Activated naive CD4-positive, alpha-beta T cell treated with anti-CD3 and anti-CD28 coated beads, Interleukin-2, amount 10 ng/mL, durations not matched to agents 7 days and 5 days (primary cell): Measurements from ENCODE around the gene CIDEB.
A peak's percentile ranks its signal among the peaks of the same experiment; 100 is the strongest.
"Not testable (repeated sequence)": the region's sequence is repeated elsewhere in the genome, so short reads cannot be mapped to it uniquely, and the experiment has no call there.

Experiments used
- CTCF ChIA-PET: fragments of 350-600 bp; sonication (Branson Sonifier 250); formaldehyde crosslinking; loops from one replicate; lab custom pipeline; 2021; ENCODE audit warnings: antibody characterized with exemption; lab: Charles Lee
- DNase-seq: peaks from one replicate; pipeline ENCODE4 v3.0.0-alpha.2; 2020
- H3K27ac Mint-ChIP-seq: one replicate; pipeline ENCODE4 v1.8.0; 2021; ENCODE audit warnings: mild to moderate bottlenecking, moderate library complexity, mixed read lengths
- H3K27me3 Mint-ChIP-seq: one replicate; pipeline ENCODE4 v1.8.0; 2021; ENCODE audit warnings: mild to moderate bottlenecking, mixed read lengths
- H3K36me3 Mint-ChIP-seq: one replicate; pipeline ENCODE4 v1.8.0; 2021; ENCODE audit warnings: mixed read lengths
- H3K4me1 Mint-ChIP-seq: one replicate; pipeline ENCODE4 v1.8.0; 2021; ENCODE audit warnings: mixed read lengths
- H3K4me3 Mint-ChIP-seq: one replicate; pipeline ENCODE4 v1.8.0; 2021; ENCODE audit warnings: mild to moderate bottlenecking, moderate library complexity, mixed read lengths
- H3K9me3 Mint-ChIP-seq: one replicate; pipeline ENCODE4 v1.8.0; 2021; ENCODE audit warnings: mixed read lengths

CIDEB gene, protein sequence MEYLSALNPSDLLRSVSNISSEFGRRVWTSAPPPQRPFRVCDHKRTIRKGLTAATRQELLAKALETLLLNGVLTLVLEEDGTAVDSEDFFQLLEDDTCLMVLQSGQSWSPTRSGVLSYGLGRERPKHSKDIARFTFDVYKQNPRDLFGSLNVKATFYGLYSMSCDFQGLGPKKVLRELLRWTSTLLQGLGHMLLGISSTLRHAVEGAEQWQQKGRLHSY

DNA sequence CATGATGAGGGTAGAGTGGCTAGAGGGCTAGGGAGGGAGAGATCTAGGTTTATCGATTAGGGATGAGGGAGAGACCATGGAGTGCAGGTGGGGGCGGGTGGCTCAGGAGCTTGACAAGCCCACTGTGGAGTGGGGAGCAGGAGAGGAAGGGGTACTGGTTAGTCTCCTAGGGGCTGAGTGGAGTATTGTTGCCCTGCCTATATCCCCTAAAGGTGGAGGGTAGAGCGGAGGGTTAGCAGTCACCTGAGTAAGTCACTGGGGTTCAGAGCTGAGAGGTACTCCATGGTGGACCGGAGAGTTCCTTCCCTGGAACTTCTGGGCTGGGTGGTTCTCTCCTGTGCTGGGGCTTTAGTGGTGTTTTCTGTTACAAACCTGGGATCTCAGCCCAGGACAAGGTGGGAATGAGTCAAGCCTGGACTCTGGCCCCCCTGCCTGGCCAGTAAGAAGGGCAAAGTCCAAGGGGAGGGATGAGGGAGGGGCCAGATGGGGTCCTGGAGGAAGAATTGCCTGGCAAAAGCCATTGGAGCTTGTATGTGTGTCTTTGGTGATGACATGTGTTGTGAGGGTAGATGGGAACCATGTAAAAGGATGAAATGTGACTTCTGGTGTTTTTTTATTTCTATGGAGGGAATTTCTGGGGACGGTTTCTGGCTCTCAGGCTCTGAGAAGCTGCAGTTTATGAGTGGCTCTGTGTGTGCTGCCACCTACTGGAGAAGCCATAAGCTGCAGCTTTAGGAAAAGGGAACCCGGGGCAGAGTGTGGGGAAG, at the start of gene CIDEB:
CIDEB (minus strand) TSS at position 403 of the 767 bp plus-strand sequence; CDS start at position 284, 119 bp downstream.
- Mint-ChIP-seq H3K36me3 (peaks cover 60% of the 10 kb centered on the region), H3K27me3 (no peaks in the 10 kb centered on the region), H3K9me3 (no peaks in the 10 kb centered on the region), H3K4me3 (no peak within 1 kb of the TSS), H3K4me1 (peaks cover 49% of the 10 kb centered on the region), H3K27ac (no peak within 1 kb of the TSS)
- CTCF ChIA-PET: interaction anchor here (0.6 to 13.0 kb wide), 44 partner anchors 9 to 249 kb away, joined by 3 to 129 read pairs (median 5); partner anchors contain the start of genes ADCY4, DHRS1, KHNYN and MDP1
- peak; percentile 75 for DNase-seq

DNA sequence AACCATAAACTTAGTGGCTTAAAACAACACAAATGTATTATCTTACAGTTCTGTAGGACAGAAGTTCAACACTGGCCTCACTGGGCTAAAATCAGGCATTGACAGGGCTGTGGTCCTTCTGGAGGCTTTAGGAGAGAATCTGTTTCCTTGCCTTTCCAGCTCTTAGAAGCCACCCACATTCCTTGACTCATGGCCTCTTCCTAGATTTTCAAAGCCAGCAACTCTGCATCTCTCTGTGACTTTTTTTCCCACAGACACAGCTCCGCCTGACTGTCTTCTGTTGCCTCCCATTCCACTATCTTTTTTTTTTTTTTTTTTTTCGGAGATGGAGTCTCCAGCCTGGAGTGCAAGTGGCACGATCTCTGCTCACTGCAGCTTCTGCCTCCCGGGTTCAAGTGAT, 48.4 kb upstream of the CIDEB start:
- CTCF ChIA-PET: no interaction called here
- H3K4me1 Mint-ChIP-seq: no peaks in the 10 kb centered on the region

DNA sequence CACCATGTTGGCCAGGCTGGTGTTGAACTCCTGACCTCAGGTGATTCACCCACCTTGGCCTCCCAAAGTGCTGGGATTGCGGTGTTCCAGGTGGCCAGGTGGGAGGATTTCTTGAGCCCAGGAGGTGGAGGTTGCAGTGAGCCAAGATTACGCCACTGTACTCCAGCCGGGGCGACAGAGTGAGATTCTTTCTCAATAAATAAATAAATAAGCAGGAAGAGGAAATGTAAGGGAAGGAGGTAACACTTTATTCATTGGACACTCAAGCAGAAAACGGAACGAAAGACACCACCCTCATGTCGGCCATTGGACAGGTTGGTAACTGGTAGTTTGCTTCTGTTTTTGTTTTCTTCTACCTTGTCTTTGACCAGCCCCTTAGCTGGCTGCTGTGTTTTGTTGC, 47.2 kb upstream of the CIDEB start:
- no peaks in the 10 kb centered on the region for H3K36me3 Mint-ChIP-seq
- no peak for DNase-seq
- H3K9me3 Mint-ChIP-seq: no peaks in the 10 kb centered on the region
- H3K27ac Mint-ChIP-seq: no peak overlapping the region
- H3K27me3 Mint-ChIP-seq: peaks cover 57% of the 10 kb centered on the region
- H3K4me3 Mint-ChIP-seq: no peak overlapping the region
- no peaks in the 10 kb centered on the region for H3K4me1 Mint-ChIP-seq
- CTCF ChIA-PET: no interaction called here

More for the DNA sequence above, 48.4 kb upstream of the CIDEB start:
- Mint-ChIP-seq H3K36me3 (no peaks in the 10 kb centered on the region), H3K4me3 (no peak overlapping the region), H3K27me3 (peaks cover 54% of the 10 kb centered on the region), H3K27ac (no peak overlapping the region), H3K9me3 (no peaks in the 10 kb centered on the region)
- no peak for DNase-seq

DNA sequence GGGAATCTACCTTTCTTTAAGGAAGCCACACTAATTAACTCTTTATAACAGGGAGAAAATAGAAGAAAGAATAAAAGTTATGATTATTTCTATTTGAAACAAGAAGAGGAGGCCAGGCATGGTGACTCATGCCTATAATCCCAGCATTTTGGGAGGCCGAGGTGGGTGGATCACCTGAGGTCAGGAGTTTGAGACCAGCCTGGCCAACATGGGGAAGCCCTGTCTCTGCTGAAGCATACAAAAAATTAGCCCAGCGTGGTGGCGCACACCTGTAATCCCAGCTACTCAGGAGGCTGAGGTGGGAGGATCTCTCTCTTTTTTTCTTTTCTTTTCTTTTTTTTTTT, 46.7 kb upstream of the CIDEB start:
- H3K4me1 Mint-ChIP-seq, H3K27ac Mint-ChIP-seq, H3K4me3 Mint-ChIP-seq, CTCF ChIA-PET, H3K9me3 Mint-ChIP-seq, H3K36me3 Mint-ChIP-seq, DNase-seq: not testable (repeated sequence)
- H3K27me3 Mint-ChIP-seq: peaks cover 58% of the 10 kb centered on the region

- H3K4me3 Mint-ChIP-seq: no peak overlapping the region
- no peaks in the 10 kb centered on the region for H3K36me3 Mint-ChIP-seq
- CTCF ChIA-PET: interaction anchor here (2.2 kb wide), 1 partner anchor 7 kb away, joined by 6 read pairs; no protein-coding TSS in a partner anchor
- no peaks in the 10 kb centered on the region for H3K4me1 Mint-ChIP-seq
- H3K27me3 Mint-ChIP-seq: peaks cover 61% of the 10 kb centered on the region
- H3K9me3 Mint-ChIP-seq: no peaks in the 10 kb centered on the region
- no peak for DNase-seq
- no peak overlapping the region for H3K27ac Mint-ChIP-seq
These were observed 46.0 kb upstream of the CIDEB start for GRCh38 chr14:24353559-24354481.

GRCh38 chr14:24351517-24351916, 43.7 kb upstream of the CIDEB start:
- Mint-ChIP-seq H3K36me3 (no peaks in the 10 kb centered on the region), H3K27ac (no peak overlapping the region), H3K4me3 (no peak overlapping the region), H3K27me3 (peaks cover 65% of the 10 kb centered on the region), H3K9me3 (no peaks in the 10 kb centered on the region), H3K4me1 (no peaks in the 10 kb centered on the region)
- CTCF ChIA-PET: interaction anchor here (0.7 to 2.2 kb wide), 4 partner anchors 10 to 80 kb away, joined by 3 to 6 read pairs (median 4); no protein-coding TSS in a partner anchor
- no peak for DNase-seq

GRCh38 chr14:24349742-24350141, 42.0 kb upstream of the CIDEB start:
- H3K27ac Mint-ChIP-seq: no peak overlapping the region
- H3K9me3 Mint-ChIP-seq: no peaks in the 10 kb centered on the region
- no peak for DNase-seq
- no peak overlapping the region for H3K4me3 Mint-ChIP-seq
- H3K27me3 Mint-ChIP-seq: peaks cover 72% of the 10 kb centered on the region
- H3K4me1 Mint-ChIP-seq: no peaks in the 10 kb centered on the region
- H3K36me3 Mint-ChIP-seq: no peaks in the 10 kb centered on the region
- CTCF ChIA-PET: no interaction called here

- H3K9me3 Mint-ChIP-seq: no peaks in the 10 kb centered on the region
- H3K4me1 Mint-ChIP-seq: no peaks in the 10 kb centered on the region
- CTCF ChIA-PET: interaction anchor here (1.2 to 1.5 kb wide), 2 partner anchors 34 to 74 kb away, joined by 3 to 4 read pairs; no protein-coding TSS in a partner anchor
- H3K27me3 Mint-ChIP-seq: peaks cover 65% of the 10 kb centered on the region
- H3K4me3 Mint-ChIP-seq: no peak overlapping the region
- no peak overlapping the region for H3K27ac Mint-ChIP-seq
- no peaks in the 10 kb centered on the region for H3K36me3 Mint-ChIP-seq
- no peak for DNase-seq
These were observed 40.4 kb upstream of the CIDEB start for GRCh38 chr14:24348186-24348585.

DNA sequence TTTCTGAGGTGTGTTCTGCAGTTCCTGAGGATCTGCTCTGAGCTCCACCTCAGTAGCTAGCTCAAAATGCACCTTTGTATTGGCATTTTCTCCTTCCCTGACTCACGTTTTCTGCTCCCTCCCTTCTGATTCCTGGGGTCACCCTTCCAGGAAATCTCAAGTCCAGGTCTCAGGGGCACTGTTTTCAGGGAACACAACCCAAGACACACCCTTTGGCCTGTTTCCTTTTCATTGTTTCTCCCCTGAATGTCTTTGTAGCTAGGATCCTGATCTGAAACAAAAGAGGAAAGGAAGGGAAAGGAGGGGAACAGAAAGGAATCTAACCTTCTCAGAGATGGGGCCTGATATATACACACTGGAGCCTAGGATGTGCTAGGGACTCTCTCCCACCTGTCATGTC, 39.4 kb upstream of the CIDEB start:
- Mint-ChIP-seq H3K27ac (no peak overlapping the region), H3K36me3 (no peaks in the 10 kb centered on the region), H3K4me1 (no peaks in the 10 kb centered on the region), H3K9me3 (no peaks in the 10 kb centered on the region), H3K27me3 (peaks cover 56% of the 10 kb centered on the region), H3K4me3 (no peak overlapping the region)
- CTCF ChIA-PET: interaction anchor here (1.5 to 1.6 kb wide), 2 partner anchors 14 to 75 kb away, joined by 4 to 5 read pairs; no protein-coding TSS in a partner anchor
- DNase-seq: no peak

DNA sequence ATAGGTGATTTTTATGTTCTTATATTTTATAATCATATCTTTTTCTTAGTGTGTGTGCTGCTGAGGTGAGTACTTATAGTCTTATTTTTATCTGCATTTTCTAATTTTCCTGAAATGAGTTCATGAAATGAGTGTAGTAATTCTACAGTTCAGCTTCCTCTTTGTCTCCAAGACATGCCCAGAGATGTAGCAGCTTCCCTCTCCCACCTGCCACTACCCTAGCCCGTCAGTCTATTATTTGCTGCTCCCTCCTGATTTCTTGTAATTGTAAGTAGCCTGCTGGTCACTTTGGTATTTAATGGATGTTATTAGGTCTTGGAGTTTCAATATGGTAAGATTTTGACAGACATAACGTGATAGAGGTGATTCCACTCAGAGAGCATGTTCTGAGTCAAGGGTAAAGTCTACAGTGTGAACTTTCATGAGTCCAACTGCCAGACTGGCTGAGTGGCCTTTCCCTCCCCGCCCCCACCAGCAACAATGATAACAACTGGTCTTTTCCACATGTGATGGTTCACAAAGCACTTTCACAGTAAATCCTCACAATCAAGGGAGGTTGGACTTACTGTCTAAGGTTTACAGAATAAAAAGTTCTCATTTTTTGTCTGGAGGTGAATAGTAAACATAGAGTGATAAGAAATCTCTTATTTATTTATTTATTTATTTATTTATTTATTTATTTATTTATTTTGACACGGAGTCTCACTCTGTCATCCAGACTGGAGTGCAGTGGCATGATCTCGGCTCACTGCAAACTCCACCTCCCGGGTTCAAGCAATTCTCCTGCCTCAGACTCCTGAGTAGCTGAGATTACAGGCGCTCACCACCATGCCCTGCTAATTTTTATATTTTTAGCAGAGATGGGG, 36.3 kb upstream of the CIDEB start:
- H3K4me1 Mint-ChIP-seq: peaks cover 12% of the 10 kb centered on the region
- H3K9me3 Mint-ChIP-seq: no peaks in the 10 kb centered on the region
- peaks cover 45% of the 10 kb centered on the region for H3K27me3 Mint-ChIP-seq
- CTCF ChIA-PET: interaction anchor here (1.6 to 1.7 kb wide), 2 partner anchors 11 to 92 kb away, joined by 7 to 10 read pairs; no protein-coding TSS in a partner anchor
- H3K27ac Mint-ChIP-seq: no peak overlapping the region
- no peak for DNase-seq
- peaks cover 3% of the 10 kb centered on the region for H3K36me3 Mint-ChIP-seq
- no peak overlapping the region for H3K4me3 Mint-ChIP-seq

GRCh38 chr14:24342889-24343288, 35.1 kb upstream of the CIDEB start:
- no peak for DNase-seq
- Mint-ChIP-seq H3K4me1 (peaks cover 23% of the 10 kb centered on the region), H3K9me3 (no peaks in the 10 kb centered on the region), H3K36me3 (peaks cover 13% of the 10 kb centered on the region), H3K27ac (no peak overlapping the region), H3K27me3 (peaks cover 45% of the 10 kb centered on the region), H3K4me3 (no peak overlapping the region)
- CTCF ChIA-PET: no interaction called here

GRCh38 chr14:24340606-24341005, 32.8 kb upstream of the CIDEB start:
- Mint-ChIP-seq H3K9me3 (no peaks in the 10 kb centered on the region), H3K27ac (no peak overlapping the region), H3K27me3 (peaks cover 42% of the 10 kb centered on the region), H3K4me1 (peaks cover 30% of the 10 kb centered on the region), H3K36me3 (peaks cover 35% of the 10 kb centered on the region), H3K4me3 (no peak overlapping the region)
- DNase-seq: no peak
- CTCF ChIA-PET: interaction anchor here (0.6 to 18.8 kb wide), 4 partner anchors 8 to 89 kb away, joined by 3 to 557 read pairs (median 3); partner anchors contain the start of genes CBLN3, CIDEB and KHNYN
